GM21367 (cell line): ENCODE measurements around the gene ADORA2A.
"Not testable (repeated sequence)": the region's sequence is repeated elsewhere in the genome, so short reads cannot be mapped to it uniquely, and the experiment has no call there.

Experiments used
- ATAC-seq: cut with Tn5 transposase; IDR thresholded peaks from one replicate; pipeline ENCODE4 v1.9.1; 2021; ENCODE audit not compliant: unreplicated experiment

ADORA2A gene

GRCh38 chr22:24482998-24483397 is 55.6 kb downstream of the ADORA2A start:
- ATAC-seq, result no peak

- ATAC-seq, result no peak
These were observed 56.7 kb downstream of the ADORA2A start for GRCh38 chr22:24483976-24484545.

- ATAC-seq, result no peak
These were observed 57.8 kb downstream of the ADORA2A start for GRCh38 chr22:24485170-24485569.

GRCh38 chr22:24485608-24486007 is 58.2 kb downstream of the ADORA2A start:
- no peak for ATAC-seq

GRCh38 chr22:24486501-24486921 is 59.1 kb downstream of the ADORA2A start:
- no peak for ATAC-seq

GRCh38 chr22:24489011-24489410 is 61.6 kb downstream of the ADORA2A start:
- no peak for ATAC-seq

- not testable (repeated sequence) for ATAC-seq
These were observed 62.0 kb downstream of the ADORA2A start for GRCh38 chr22:24489434-24489833.
